Measurements from ENCODE around the gene PRR18. TPM values are rescaled to one million over a fixed set of nuclear protein-coding genes. Genes with fewer than 3 reads are reported as not detected.

Gene PRR18
- total RNA-seq, 4 donors from 2014 or later, result not detected

- intact Hi-C loops (cut with DNase I; ENCODE audit: low total_unique reads), result no loop called here
- Histone ChIP-seq H3K4me3 (no peak overlapping the region), H3K36me3 (no peaks in the 10 kb centered on the region), H3K4me1 (no peaks in the 10 kb centered on the region), H3K27ac (no peak overlapping the region), H3K27me3 (no peaks in the 10 kb centered on the region), H3K9me3 (no peaks in the 10 kb centered on the region)
- no peak for DNase-seq
- TF ChIP-seq CTCF (IDR thresholded peaks at IDR 0.05) (no peak), POLR2A (IDR thresholded peaks at IDR 0.05) (no peak)
These were observed 23.0 kb downstream of the PRR18 start for GRCh38 chr6:166285233-166285632.

- DNase-seq, result no peak
- H3K4me3 ChIP-seq, result no peak overlapping the region
- no peaks in the 10 kb centered on the region for H3K36me3 ChIP-seq
- no peak for TF ChIP-seq CTCF (IDR thresholded peaks at IDR 0.05)
- TF ChIP-seq POLR2A (IDR thresholded peaks at IDR 0.05), result no peak
- no peaks in the 10 kb centered on the region for H3K9me3 ChIP-seq
- H3K27me3 ChIP-seq, result no peaks in the 10 kb centered on the region
- intact Hi-C loops (cut with DNase I; ENCODE audit: low total_unique reads), result no loop called here
- no peak overlapping the region for H3K27ac ChIP-seq
- no peaks in the 10 kb centered on the region for H3K4me1 ChIP-seq
These were observed 23.6 kb downstream of the PRR18 start for GRCh38 chr6:166284640-166285039.

- Histone ChIP-seq H3K27ac (no peak overlapping the region), H3K27me3 (no peaks in the 10 kb centered on the region), H3K9me3 (no peaks in the 10 kb centered on the region), H3K4me3 (no peak overlapping the region), H3K36me3 (no peaks in the 10 kb centered on the region), H3K4me1 (no peaks in the 10 kb centered on the region)
- intact Hi-C loops (cut with DNase I; ENCODE audit: low total_unique reads), result no loop called here
- TF ChIP-seq CTCF (IDR thresholded peaks at IDR 0.05), result no peak
- no peak for TF ChIP-seq POLR2A (IDR thresholded peaks at IDR 0.05)
- no peak for DNase-seq
These were observed 25.7 kb downstream of the PRR18 start for GRCh38 chr6:166282394-166283032.

GRCh38 chr6:166281104-166281503, 27.1 kb downstream of the PRR18 start:
- no peaks in the 10 kb centered on the region for H3K4me1 ChIP-seq
- no peak overlapping the region for H3K4me3 ChIP-seq
- no peak overlapping the region for H3K27ac ChIP-seq
- H3K27me3 ChIP-seq, result no peaks in the 10 kb centered on the region
- no peak for DNase-seq
- no peaks in the 10 kb centered on the region for H3K9me3 ChIP-seq
- no peak for TF ChIP-seq CTCF (IDR thresholded peaks at IDR 0.05)
- TF ChIP-seq POLR2A (IDR thresholded peaks at IDR 0.05), result no peak
- intact Hi-C loops (cut with DNase I; ENCODE audit: low total_unique reads), result no loop called here
- no peaks in the 10 kb centered on the region for H3K36me3 ChIP-seq

GRCh38 chr6:166279393-166279679, 28.9 kb downstream of the PRR18 start:
- intact Hi-C loops (cut with DNase I; ENCODE audit: low total_unique reads), result no loop called here
- Histone ChIP-seq H3K27ac (no peak overlapping the region), H3K4me1 (no peaks in the 10 kb centered on the region), H3K9me3 (no peaks in the 10 kb centered on the region), H3K4me3 (no peak overlapping the region), H3K27me3 (no peaks in the 10 kb centered on the region), H3K36me3 (no peaks in the 10 kb centered on the region)
- DNase-seq, result no peak
- TF ChIP-seq CTCF (IDR thresholded peaks at IDR 0.05) (no peak), POLR2A (IDR thresholded peaks at IDR 0.05) (no peak)
